ENCODE results near the gene NPAS1.

NPAS1 gene

GRCh38 chr19:46975011-46975924 lies 44.4 kb upstream of the NPAS1 start:
- POLR2A ChIA-PET, result interaction anchor here (1.5 kb wide), 1 partner anchor 30 kb away, joined by 4 read pairs; no protein-coding TSS in a partner anchor
- no peak for TF ChIP-seq ARNT (IDR thresholded peaks at IDR 0.05)
- no peak for TF ChIP-seq BHLHE40 (IDR thresholded peaks at IDR 0.05; ENCODE audit: borderline replicate concordance)
- no peak for TF ChIP-seq FOXA1 (IDR thresholded peaks at IDR 0.05)
- TF ChIP-seq SUZ12 (IDR thresholded peaks at IDR 0.05), result no peak
- no peak for TF ChIP-seq TARDBP (IDR thresholded peaks at IDR 0.05)
- CTCF ChIA-PET, result interaction anchor here (0.6 to 1.4 kb wide), 7 partner anchors 10 to 129 kb away, joined by 3 to 7 read pairs (median 4); no protein-coding TSS in a partner anchor
- no peak for DNase-seq (ENCODE audit: extremely low spot score)

GRCh38 chr19:46975925-46976782 lies 43.5 kb upstream of the NPAS1 start:
- CTCF ChIA-PET, result interaction anchor here (0.6 to 1.4 kb wide), 7 partner anchors 9 to 130 kb away, joined by 3 to 9 read pairs (median 5); no protein-coding TSS in a partner anchor
- POLR2A ChIA-PET, result interaction anchor here (0.6 to 1.5 kb wide), 2 partner anchors 31 to 116 kb away, joined by 3 to 4 read pairs; no protein-coding TSS in a partner anchor
- 0 out of 2 replicates have a peak, but pooled peaks have one; percentile 17 for TF ChIP-seq ARNT (IDR thresholded peaks at IDR 0.05)
- TF ChIP-seq PKNOX1 (IDR thresholded peaks at IDR 0.05), result peak; percentile 90
- TF ChIP-seq ZNF384 (IDR thresholded peaks at IDR 0.05), result peak; percentile 79
- peak; percentile 62; the same call in 1 of the 2 replicates for TF ChIP-seq CTBP1 (IDR thresholded peaks at IDR 0.05; ENCODE audit: borderline replicate concordance)
- no peak for TF ChIP-seq FOXK2 (IDR thresholded peaks at IDR 0.05)
- no peak for TF ChIP-seq TARDBP (IDR thresholded peaks at IDR 0.05)
- TF ChIP-seq FOXM1 (IDR thresholded peaks at IDR 0.05; ENCODE audit: borderline replicate concordance), result no peak
- peak; percentile 38 for DNase-seq (ENCODE audit: extremely low spot score)

GRCh38 chr19:46976845-46977320 lies 42.8 kb upstream of the NPAS1 start:
- TF ChIP-seq ARNT (IDR thresholded peaks at IDR 0.05), result no peak
- no peak for TF ChIP-seq L3MBTL2 (conservative IDR thresholded peaks at IDR 0.05)
- no peak for TF ChIP-seq ELF4 (IDR thresholded peaks at IDR 0.05)
- no peak for TF ChIP-seq SUZ12 (IDR thresholded peaks at IDR 0.05)
- no peak for TF ChIP-seq FOXA1 (IDR thresholded peaks at IDR 0.05)
- TF ChIP-seq LEF1 (IDR thresholded peaks at IDR 0.05; ENCODE audit: borderline replicate concordance), result no peak
- ChIA-PET CTCF (no interaction called here), POLR2A (interaction anchor here (0.6 kb wide), 1 partner anchor 117 kb away, joined by 3 read pairs; no protein-coding TSS in a partner anchor)
- no peak for DNase-seq (ENCODE audit: extremely low spot score)

- ChIA-PET POLR2A (no interaction called here), CTCF (no interaction called here)
- no peak for TF ChIP-seq FOXK2 (IDR thresholded peaks at IDR 0.05)
- no peak for TF ChIP-seq PKNOX1 (IDR thresholded peaks at IDR 0.05)
- TF ChIP-seq ZNF384 (IDR thresholded peaks at IDR 0.05), result no peak
- TF ChIP-seq FOXM1 (IDR thresholded peaks at IDR 0.05; ENCODE audit: borderline replicate concordance), result no peak
- no peak for TF ChIP-seq SP1 (IDR thresholded peaks at IDR 0.05)
- DNase-seq (ENCODE audit: extremely low spot score), result no peak
Observed at GRCh38 chr19:46977548-46977947, 42.1 kb upstream of the NPAS1 start.

- no peak for TF ChIP-seq ZNF384 (IDR thresholded peaks at IDR 0.05)
- TF ChIP-seq ARNT (IDR thresholded peaks at IDR 0.05), result no peak
- no peak for TF ChIP-seq TARDBP (IDR thresholded peaks at IDR 0.05)
- no peak for TF ChIP-seq NFRKB (IDR thresholded peaks at IDR 0.05)
- no peak for TF ChIP-seq LEF1 (IDR thresholded peaks at IDR 0.05; ENCODE audit: borderline replicate concordance)
- TF ChIP-seq PKNOX1 (IDR thresholded peaks at IDR 0.05), result no peak
- TF ChIP-seq FOXM1 (IDR thresholded peaks at IDR 0.05; ENCODE audit: borderline replicate concordance), result no peak
- no peak for TF ChIP-seq SUZ12 (IDR thresholded peaks at IDR 0.05)
- TF ChIP-seq FOXK2 (IDR thresholded peaks at IDR 0.05), result no peak
- TF ChIP-seq ELF4 (IDR thresholded peaks at IDR 0.05), result no peak
- ChIA-PET CTCF (no interaction called here), POLR2A (no interaction called here)
- no peak for DNase-seq (ENCODE audit: extremely low spot score)
Observed at GRCh38 chr19:46978171-46978869, 41.3 kb upstream of the NPAS1 start.
